ENCODE results near the gene ZNF8.

The ZNF8 gene

DNA sequence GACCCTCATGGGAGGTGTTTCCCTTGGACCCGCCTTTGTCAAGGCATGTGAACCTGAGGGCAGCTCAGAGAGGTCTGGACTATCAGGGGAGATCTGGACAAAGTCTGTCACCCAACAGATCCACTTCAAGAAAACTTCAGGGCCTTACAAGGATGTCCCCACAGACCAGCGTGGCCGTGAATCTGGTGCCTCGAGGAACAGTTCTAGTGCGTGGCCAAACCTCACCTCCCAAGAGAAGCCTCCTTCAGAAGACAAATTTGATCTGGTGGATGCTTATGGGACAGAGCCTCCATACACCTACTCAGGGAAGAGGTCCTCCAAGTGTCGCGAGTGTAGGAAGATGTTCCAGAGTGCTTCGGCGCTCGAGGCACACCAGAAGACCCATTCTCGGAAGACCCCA, 59.6 kb downstream of the ZNF8 start:
- no peak for TF ChIP-seq EZH2 (IDR thresholded peaks at IDR 0.05; ENCODE audit: borderline replicate concordance, low read length)
- Histone ChIP-seq H3K4me3 (ENCODE audit: low read depth, low read length, poor library complexity, severe bottlenecking) (no peak overlapping the region), H3K4me1 (ENCODE audit: insufficient read depth, low read length, severe bottlenecking) (no peaks in the 10 kb centered on the region), H2AFZ (ENCODE audit: low read length) (no peak overlapping the region), H3K9me2 (ENCODE audit: low read depth, low read length) (no peaks in the 10 kb centered on the region), H3K4me2 (ENCODE audit: low read length) (no peak overlapping the region), H3K9ac (ENCODE audit: low read length) (no peak overlapping the region), H3K9me3 (ENCODE audit: low read length) (no peaks in the 10 kb centered on the region; the same call in 1 of the 2 replicates), H3K27ac (ENCODE audit: low read depth, low read length, poor library complexity, severe bottlenecking) (no peak overlapping the region), H3K36me3 (ENCODE audit: insufficient read depth, low read length) (peaks cover 53% of the 10 kb centered on the region), H3F3A (ENCODE audit: insufficient read depth, low read length) (no peaks in the 10 kb centered on the region), H4K20me1 (ENCODE audit: insufficient read depth, low read length) (no peaks in the 10 kb centered on the region), H3K79me2 (ENCODE audit: insufficient read depth, low read length) (no peaks in the 10 kb centered on the region), H3K27me3 (ENCODE audit: insufficient read depth, low read length) (no peaks in the 10 kb centered on the region)

- H2AFZ ChIP-seq (ENCODE audit: low read length), result no peak overlapping the region
- H3K4me2 ChIP-seq (ENCODE audit: low read length), result no peak overlapping the region
- TF ChIP-seq EZH2 (IDR thresholded peaks at IDR 0.05; ENCODE audit: borderline replicate concordance, low read length) (no peak), CTCF (IDR thresholded peaks at IDR 0.05; ENCODE audit: low read length) (no peak)
- no peaks in the 10 kb centered on the region for H3K79me2 ChIP-seq (ENCODE audit: insufficient read depth, low read length)
- no peaks in the 10 kb centered on the region for H3K4me1 ChIP-seq (ENCODE audit: insufficient read depth, low read length, severe bottlenecking)
- H3K9me3 ChIP-seq (ENCODE audit: low read length), result no peaks in the 10 kb centered on the region; the same call in 1 of the 2 replicates
- no peak overlapping the region for H3K9ac ChIP-seq (ENCODE audit: low read length)
- no peaks in the 10 kb centered on the region for H3F3A ChIP-seq (ENCODE audit: insufficient read depth, low read length)
- no peaks in the 10 kb centered on the region for H3K27me3 ChIP-seq (ENCODE audit: insufficient read depth, low read length)
- no peak overlapping the region for H3K4me3 ChIP-seq (ENCODE audit: low read depth, low read length, poor library complexity, severe bottlenecking)
- no peak overlapping the region for H3K27ac ChIP-seq (ENCODE audit: low read depth, low read length, poor library complexity, severe bottlenecking)
- H3K9me2 ChIP-seq (ENCODE audit: low read depth, low read length), result no peaks in the 10 kb centered on the region
- no peaks in the 10 kb centered on the region for H4K20me1 ChIP-seq (ENCODE audit: insufficient read depth, low read length)
- H3K36me3 ChIP-seq (ENCODE audit: insufficient read depth, low read length), result peaks cover 53% of the 10 kb centered on the region
Measured at GRCh38 chr19:58338825-58339558, 60.2 kb downstream of the ZNF8 start.

GRCh38 chr19:58345558-58345957, 66.8 kb downstream of the ZNF8 start:
- TF ChIP-seq CTCF (IDR thresholded peaks at IDR 0.05; ENCODE audit: low read length) (no peak), EZH2 (IDR thresholded peaks at IDR 0.05; ENCODE audit: borderline replicate concordance, low read length) (no peak)
- H4K20me1 ChIP-seq (ENCODE audit: insufficient read depth, low read length), result no peaks in the 10 kb centered on the region
- H2AFZ ChIP-seq (ENCODE audit: low read length), result no peak overlapping the region
- no peak overlapping the region for H3K4me2 ChIP-seq (ENCODE audit: low read length)
- no peaks in the 10 kb centered on the region for H3F3A ChIP-seq (ENCODE audit: insufficient read depth, low read length)
- no peaks in the 10 kb centered on the region for H3K9me3 ChIP-seq (ENCODE audit: low read length)
- no peaks in the 10 kb centered on the region for H3K9me2 ChIP-seq (ENCODE audit: low read depth, low read length)
- H3K4me1 ChIP-seq (ENCODE audit: insufficient read depth, low read length, severe bottlenecking), result peaks cover 39% of the 10 kb centered on the region
- peaks cover 6% of the 10 kb centered on the region; the same call in 1 of the 2 replicates for H3K36me3 ChIP-seq (ENCODE audit: insufficient read depth, low read length)
- H3K27me3 ChIP-seq (ENCODE audit: insufficient read depth, low read length), result no peaks in the 10 kb centered on the region
- peak overlapping the region; percentile 10 for H3K27ac ChIP-seq (ENCODE audit: low read depth, low read length, poor library complexity, severe bottlenecking)
- H3K79me2 ChIP-seq (ENCODE audit: insufficient read depth, low read length), result peaks cover 9% of the 10 kb centered on the region
- no peak overlapping the region for H3K4me3 ChIP-seq (ENCODE audit: low read depth, low read length, poor library complexity, severe bottlenecking)
- H3K9ac ChIP-seq (ENCODE audit: low read length), result no peak overlapping the region

Measured in OCI-LY1 (cell line).